G401.6 (cell line): Measurements from ENCODE around the gene MAB21L4.

Experiments used
- FAIRE-seq: peaks from 2 replicates; lab custom pipeline; 2012; peaks lifted over from hg19 to GRCh38; lab: Jason Lieb, UNC

MAB21L4 gene

GRCh38 chr2:240911641-240912265 lies 15.8 kb upstream of the MAB21L4 start:
- no peak for FAIRE-seq

GRCh38 chr2:240909216-240909974 lies 13.4 kb upstream of the MAB21L4 start:
- no peak for FAIRE-seq

- no peak for FAIRE-seq
These were observed 11.1 kb upstream of the MAB21L4 start for GRCh38 chr2:240906911-240907590.

GRCh38 chr2:240906141-240906910 lies 10.4 kb upstream of the MAB21L4 start, which contains the start of gene CROCC2:
Gene CROCC2, plus strand, starts transcription at chr2:240906336. Its CDS starts 178 bp downstream, at chr2:240906514.
- FAIRE-seq = no peak

GRCh38 chr2:240905176-240905781 lies 9.3 kb upstream of the MAB21L4 start:
- no peak for FAIRE-seq

GRCh38 chr2:240904216-240905175 lies 8.5 kb upstream of the MAB21L4 start:
- no peak for FAIRE-seq

- no peak for FAIRE-seq
These were observed 7.5 kb upstream of the MAB21L4 start for GRCh38 chr2:240903191-240904060.

- FAIRE-seq = no peak
These were observed 6.7 kb upstream of the MAB21L4 start for GRCh38 chr2:240902615-240903041.

GRCh38 chr2:240901986-240902614 lies 6.1 kb upstream of the MAB21L4 start:
- no peak for FAIRE-seq

GRCh38 chr2:240900141-240900860 lies 4.3 kb upstream of the MAB21L4 start:
- no peak for FAIRE-seq

- FAIRE-seq = no peak
These were observed 3.5 kb upstream of the MAB21L4 start for GRCh38 chr2:240899468-240899865.

- FAIRE-seq = no peak
These were observed 2.9 kb upstream of the MAB21L4 start for GRCh38 chr2:240898731-240899467.

GRCh38 chr2:240898108-240898730 lies 2.3 kb upstream of the MAB21L4 start:
- no peak for FAIRE-seq

GRCh38 chr2:240896871-240897692 lies 1.1 kb upstream of the MAB21L4 start:
- no peak for FAIRE-seq

- FAIRE-seq = no peak
These were observed 438 bp upstream of the MAB21L4 start for GRCh38 chr2:240896394-240896793.

GRCh38 chr2:240894836-240895558 lies 959 bp downstream of the MAB21L4 start:
- no peak for FAIRE-seq
